Glutamatergic neuron (in vitro differentiated cells): ENCODE results near the gene BRI3. TPM values are rescaled to one million over a fixed set of nuclear protein-coding genes. Genes with fewer than 3 reads are reported as not detected.

Experiments used
- DNase-seq: peaks from one replicate; pipeline ENCODE4 v3.0.0; 2022
- H3K27ac Mint-ChIP-seq: one replicate; pipeline ENCODE4 v1.8.0; 2020; ENCODE audit warnings: mild to moderate bottlenecking, mixed read lengths, inconsistent platforms; ENCODE audit not compliant: unreplicated experiment
- H3K27me3 Mint-ChIP-seq: one replicate; pipeline ENCODE4 v1.8.0; 2020; ENCODE audit warnings: mild to moderate bottlenecking, moderate library complexity, mixed read lengths, inconsistent platforms; ENCODE audit not compliant: unreplicated experiment
- H3K36me3 Mint-ChIP-seq: one replicate; pipeline ENCODE4 v1.8.0; 2020; ENCODE audit warnings: mild to moderate bottlenecking, mixed read lengths, inconsistent platforms; ENCODE audit not compliant: unreplicated experiment
- H3K4me1 Mint-ChIP-seq: one replicate; pipeline ENCODE4 v1.8.0; 2020; ENCODE audit warnings: mild to moderate bottlenecking, low read depth, mixed read lengths, inconsistent platforms; ENCODE audit not compliant: unreplicated experiment
- H3K4me3 Mint-ChIP-seq: one replicate; pipeline ENCODE4 v1.8.0; 2020; ENCODE audit warnings: mild to moderate bottlenecking, mixed read lengths, inconsistent platforms; ENCODE audit not compliant: unreplicated experiment
- H3K9me3 Mint-ChIP-seq: one replicate; pipeline ENCODE4 v1.8.0; 2020; ENCODE audit warnings: mild to moderate bottlenecking, moderate library complexity, mixed read lengths, inconsistent platforms; ENCODE audit not compliant: unreplicated experiment
- long read RNA-seq: library from polyadenylated mRNA; unstranded; transcript quantifications from one replicate; pipeline ENCODE4 v2.0.0, GENCODE V29; 2020; ENCODE audit not compliant: unreplicated experiment
- total RNA-seq: library from RNA; stranded (reverse); fragmentation: NEBNext Ultra II Directional; extraction: Animal tissue kit (Norgen Biotek cat#: 25700); gene quantifications from one replicate; pipeline ENCODE4 v1.2.1, GENCODE V29; 2021; ENCODE audit not compliant: unreplicated experiment
- TF ChIP-seq, protein P1 (sequence below): fragments of 200-600 bp; sonication (generic); IDR thresholded peaks from one replicate; pipeline ENCODE4 v1.5.0; 2021; ENCODE audit not compliant: partially characterized antibody, unreplicated experiment

BRI3 gene, protein sequence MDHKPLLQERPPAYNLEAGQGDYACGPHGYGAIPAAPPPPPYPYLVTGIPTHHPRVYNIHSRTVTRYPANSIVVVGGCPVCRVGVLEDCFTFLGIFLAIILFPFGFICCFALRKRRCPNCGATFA
- total RNA-seq = 176 TPM
- long read RNA-seq, transcript BRI3-201 (3 exons, 780 nt) = major isoform, 25 of 30 reads
- long read RNA-seq, partial matches to known transcripts = 1 of 30 reads
- long read RNA-seq, other reads (novel, unspliced or antisense) = 3 of 30 reads

DNA sequence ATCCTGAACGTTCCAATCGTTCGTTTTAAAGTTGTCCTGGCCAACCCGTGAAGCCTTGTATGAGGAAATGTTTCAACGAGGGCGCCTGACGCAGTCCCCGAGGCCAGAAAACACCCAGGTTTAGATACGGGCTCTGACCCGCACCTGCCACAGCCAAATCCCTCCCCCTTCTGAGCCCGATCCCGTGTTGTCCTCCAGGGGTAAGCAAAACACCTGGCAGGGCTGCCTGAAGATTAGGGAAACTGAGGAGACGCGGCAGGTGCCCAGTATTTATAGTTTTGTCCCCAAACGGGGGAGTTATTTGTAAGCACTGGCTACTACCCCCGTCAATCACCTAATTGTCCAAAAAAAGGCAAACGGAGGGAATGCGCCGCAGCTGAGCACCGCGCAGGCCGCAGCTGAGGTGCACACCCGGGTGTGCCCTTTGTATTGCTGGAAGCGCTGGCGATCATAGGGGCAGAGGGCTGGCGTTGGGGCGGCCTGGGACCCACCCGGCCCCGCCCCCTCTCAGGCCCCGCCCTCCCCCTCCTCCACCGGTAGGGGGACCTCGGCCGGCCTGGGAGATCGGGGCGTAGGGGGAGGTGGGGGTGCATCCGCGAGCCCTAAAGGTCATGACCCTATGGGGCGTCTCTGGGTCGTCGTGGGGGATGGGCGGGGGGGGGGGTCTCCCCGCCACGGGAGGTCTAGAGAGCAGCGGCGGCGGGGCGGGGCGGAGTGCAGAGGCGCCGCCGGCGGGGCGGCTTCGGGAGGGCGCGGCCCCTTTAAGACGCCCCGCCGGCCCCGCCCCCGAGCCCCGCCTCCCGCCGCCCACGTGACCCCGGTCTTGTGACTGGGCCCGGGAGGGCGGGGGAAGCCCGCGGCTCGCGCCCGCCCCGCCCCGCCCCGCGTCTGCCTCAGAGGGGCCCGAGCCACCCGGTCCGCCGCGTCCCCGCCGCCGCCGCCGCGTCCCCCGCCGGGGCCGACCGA lies at the start of gene BRI3:
TSS of gene BRI3 (plus strand) at position 896 of the 966 bp plus-strand sequence. CDS start 110 bp downstream, outside the sequence.
- peak within 1 kb of the TSS; percentile 90 for H3K27ac Mint-ChIP-seq

DNA sequence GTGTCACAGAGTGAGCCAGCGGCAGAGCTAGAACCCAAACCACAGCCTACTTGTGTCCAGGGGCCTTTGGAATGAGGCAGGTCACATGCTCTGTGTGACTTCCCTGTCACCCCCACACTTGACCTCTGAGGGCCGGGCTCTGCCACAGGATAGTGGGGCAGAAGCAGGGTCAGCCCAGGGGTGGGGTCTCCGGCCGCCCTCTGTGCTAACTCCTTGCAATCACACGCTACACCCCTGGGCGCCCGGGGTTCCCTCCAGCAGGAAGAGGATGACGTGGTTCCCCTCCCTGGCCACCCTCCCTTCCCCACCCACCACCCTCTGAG lies 49.3 kb upstream of the BRI3 start:
- no peaks in the 10 kb centered on the region for H3K36me3 Mint-ChIP-seq
- H3K27ac Mint-ChIP-seq = no peak overlapping the region
- H3K27me3 Mint-ChIP-seq = no peaks in the 10 kb centered on the region
- H3K9me3 Mint-ChIP-seq = peaks cover 5% of the 10 kb centered on the region
- TF ChIP-seq, protein P1, sequence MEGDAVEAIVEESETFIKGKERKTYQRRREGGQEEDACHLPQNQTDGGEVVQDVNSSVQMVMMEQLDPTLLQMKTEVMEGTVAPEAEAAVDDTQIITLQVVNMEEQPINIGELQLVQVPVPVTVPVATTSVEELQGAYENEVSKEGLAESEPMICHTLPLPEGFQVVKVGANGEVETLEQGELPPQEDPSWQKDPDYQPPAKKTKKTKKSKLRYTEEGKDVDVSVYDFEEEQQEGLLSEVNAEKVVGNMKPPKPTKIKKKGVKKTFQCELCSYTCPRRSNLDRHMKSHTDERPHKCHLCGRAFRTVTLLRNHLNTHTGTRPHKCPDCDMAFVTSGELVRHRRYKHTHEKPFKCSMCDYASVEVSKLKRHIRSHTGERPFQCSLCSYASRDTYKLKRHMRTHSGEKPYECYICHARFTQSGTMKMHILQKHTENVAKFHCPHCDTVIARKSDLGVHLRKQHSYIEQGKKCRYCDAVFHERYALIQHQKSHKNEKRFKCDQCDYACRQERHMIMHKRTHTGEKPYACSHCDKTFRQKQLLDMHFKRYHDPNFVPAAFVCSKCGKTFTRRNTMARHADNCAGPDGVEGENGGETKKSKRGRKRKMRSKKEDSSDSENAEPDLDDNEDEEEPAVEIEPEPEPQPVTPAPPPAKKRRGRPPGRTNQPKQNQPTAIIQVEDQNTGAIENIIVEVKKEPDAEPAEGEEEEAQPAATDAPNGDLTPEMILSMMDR = no peak
- H3K4me1 Mint-ChIP-seq = no peaks in the 10 kb centered on the region
- H3K4me3 Mint-ChIP-seq = no peak overlapping the region
- no peak for DNase-seq

More for the DNA sequence above, at the start of gene BRI3:
- Mint-ChIP-seq H3K36me3 (no peaks in the 10 kb centered on the region), H3K4me1 (peaks cover 17% of the 10 kb centered on the region), H3K4me3 (peak within 1 kb of the TSS; percentile 96), H3K27me3 (peaks cover 14% of the 10 kb centered on the region), H3K9me3 (peaks cover 6% of the 10 kb centered on the region)
- TF ChIP-seq, protein P1 = peak; percentile 75
- DNase-seq = peak; percentile 92

DNA sequence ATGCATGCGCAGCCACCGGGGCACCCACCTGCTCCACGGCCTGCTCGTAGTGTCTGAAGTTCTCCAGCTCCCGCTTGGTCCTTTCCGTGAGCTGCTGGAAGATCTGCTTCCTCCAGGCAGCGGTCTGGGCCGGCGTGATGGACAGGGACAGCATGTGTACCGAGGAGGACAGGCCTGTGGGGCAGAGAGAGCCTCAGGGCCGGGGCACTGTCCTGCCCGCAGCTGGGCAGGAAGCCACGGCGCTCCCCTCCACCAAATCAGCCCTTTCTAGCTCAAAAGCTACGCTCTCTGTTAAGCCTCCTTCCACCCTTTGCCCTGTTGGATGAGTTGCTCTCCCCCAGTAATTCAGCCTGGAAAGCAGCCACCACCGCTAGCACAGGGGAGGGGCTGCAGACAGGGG lies 48.7 kb upstream of the BRI3 start:
- Mint-ChIP-seq H3K4me3 (no peak overlapping the region), H3K9me3 (peaks cover 5% of the 10 kb centered on the region), H3K27ac (no peak overlapping the region), H3K36me3 (no peaks in the 10 kb centered on the region), H3K27me3 (no peaks in the 10 kb centered on the region), H3K4me1 (no peaks in the 10 kb centered on the region)
- TF ChIP-seq, protein P1 = no peak
- DNase-seq = no peak

DNA sequence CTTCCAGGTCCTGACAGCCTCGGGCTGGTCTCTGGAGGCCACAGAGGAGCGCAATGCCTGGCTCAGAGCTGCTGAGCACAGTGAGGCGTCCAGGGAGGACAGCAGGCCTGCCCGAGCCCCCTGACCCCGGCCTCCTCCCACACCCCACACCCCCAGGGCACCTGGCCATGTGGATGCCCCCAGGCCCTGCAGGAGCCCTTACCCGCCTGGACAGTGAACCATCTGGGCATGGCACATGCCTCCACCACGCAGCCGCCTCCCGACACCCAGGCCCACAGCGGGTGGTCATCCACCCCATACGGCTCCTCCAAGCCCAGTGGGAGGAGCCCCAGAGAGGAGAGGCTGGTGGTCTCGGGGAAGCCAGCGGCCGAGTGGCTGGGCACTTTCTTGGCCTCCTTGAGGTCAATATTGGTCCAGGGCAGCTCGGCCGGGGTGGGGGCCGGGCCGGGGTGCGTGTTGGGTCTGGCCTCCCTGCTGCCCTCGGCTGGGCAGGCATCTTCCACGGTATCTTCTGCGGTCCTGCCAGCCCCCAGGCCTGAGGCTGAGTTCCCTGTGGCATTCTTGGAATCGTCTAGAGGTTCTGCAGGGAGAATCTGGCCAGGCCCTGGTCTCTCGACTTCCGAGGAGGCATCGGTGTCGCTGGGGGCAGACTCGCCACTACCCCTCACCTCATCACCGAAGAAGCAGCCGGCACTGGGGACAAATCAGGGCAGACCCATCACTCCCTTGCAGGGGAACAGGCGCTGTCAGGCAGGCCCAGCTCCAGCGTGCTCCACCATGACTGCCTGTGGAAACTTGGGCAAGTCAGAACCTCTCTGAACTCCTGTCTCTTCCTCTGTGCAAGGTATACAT lies 48.0 kb upstream of the BRI3 start:
- TF ChIP-seq, protein P1 = no peak
- peak overlapping the region; percentile 64 for H3K27ac Mint-ChIP-seq
- no peak overlapping the region for H3K4me3 Mint-ChIP-seq
- H3K27me3 Mint-ChIP-seq = no peaks in the 10 kb centered on the region
- H3K36me3 Mint-ChIP-seq = peaks cover 1% of the 10 kb centered on the region
- H3K4me1 Mint-ChIP-seq = no peaks in the 10 kb centered on the region
- no peak for DNase-seq
- peaks cover 5% of the 10 kb centered on the region for H3K9me3 Mint-ChIP-seq
